AG09319 (cell line): ENCODE results near the gene ANKRD63.

Source experiments
- DNase-seq: peaks from one replicate; pipeline ENCODE4 v3.0.0-alpha.2; 2010; ENCODE audit warnings: low read depth; ENCODE audit errors: extremely low read depth
- TF ChIP-seq, protein P1 (sequence below): IDR thresholded peaks from 2 replicates; pipeline ENCODE4 v1.5.1; 2011; ENCODE audit warnings: low read depth, mild to moderate bottlenecking, inconsistent platforms, low read length, moderate library complexity

ANKRD63 gene

DNA sequence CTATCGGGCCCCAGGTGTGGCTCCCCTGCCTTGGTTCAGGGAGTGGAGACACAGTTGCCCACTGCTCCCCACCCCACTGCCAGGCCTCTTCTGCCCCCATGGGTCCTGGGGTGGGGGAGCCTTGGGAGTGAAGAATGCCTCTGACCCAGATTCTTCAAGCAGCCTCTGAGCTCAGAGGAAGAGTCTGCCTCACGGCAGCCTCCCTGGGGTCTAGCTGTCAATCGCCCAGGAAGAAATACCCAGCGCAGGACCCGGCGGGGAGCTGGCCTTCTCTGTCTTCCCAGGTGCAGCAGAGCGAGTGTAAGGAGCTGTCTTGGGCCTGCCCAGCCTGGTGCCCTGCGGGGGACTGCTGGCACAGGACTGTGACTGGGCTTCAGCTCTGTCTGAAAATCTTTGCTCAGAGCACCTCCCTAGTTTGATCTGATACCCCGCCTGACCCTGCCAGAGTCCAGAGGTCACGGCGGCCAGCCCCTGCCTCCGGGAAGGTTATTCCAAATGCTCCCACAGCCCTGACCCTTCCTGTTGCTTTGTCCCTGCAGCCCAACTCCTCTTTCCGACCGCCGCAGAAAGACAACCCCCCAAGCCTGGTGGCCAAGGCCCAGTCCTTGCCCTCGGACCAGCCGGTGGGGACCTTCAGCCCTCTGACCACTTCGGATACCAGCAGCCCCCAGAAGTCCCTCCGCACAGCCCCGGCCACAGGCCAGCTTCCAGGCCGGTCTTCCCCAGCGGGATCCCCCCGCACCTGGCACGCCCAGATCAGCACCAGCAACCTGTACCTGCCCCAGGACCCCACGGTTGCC lies 11.0 kb downstream of the ANKRD63 start:
- DNase-seq, result no peak
- TF ChIP-seq, protein P1, sequence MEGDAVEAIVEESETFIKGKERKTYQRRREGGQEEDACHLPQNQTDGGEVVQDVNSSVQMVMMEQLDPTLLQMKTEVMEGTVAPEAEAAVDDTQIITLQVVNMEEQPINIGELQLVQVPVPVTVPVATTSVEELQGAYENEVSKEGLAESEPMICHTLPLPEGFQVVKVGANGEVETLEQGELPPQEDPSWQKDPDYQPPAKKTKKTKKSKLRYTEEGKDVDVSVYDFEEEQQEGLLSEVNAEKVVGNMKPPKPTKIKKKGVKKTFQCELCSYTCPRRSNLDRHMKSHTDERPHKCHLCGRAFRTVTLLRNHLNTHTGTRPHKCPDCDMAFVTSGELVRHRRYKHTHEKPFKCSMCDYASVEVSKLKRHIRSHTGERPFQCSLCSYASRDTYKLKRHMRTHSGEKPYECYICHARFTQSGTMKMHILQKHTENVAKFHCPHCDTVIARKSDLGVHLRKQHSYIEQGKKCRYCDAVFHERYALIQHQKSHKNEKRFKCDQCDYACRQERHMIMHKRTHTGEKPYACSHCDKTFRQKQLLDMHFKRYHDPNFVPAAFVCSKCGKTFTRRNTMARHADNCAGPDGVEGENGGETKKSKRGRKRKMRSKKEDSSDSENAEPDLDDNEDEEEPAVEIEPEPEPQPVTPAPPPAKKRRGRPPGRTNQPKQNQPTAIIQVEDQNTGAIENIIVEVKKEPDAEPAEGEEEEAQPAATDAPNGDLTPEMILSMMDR, result no peak

DNA sequence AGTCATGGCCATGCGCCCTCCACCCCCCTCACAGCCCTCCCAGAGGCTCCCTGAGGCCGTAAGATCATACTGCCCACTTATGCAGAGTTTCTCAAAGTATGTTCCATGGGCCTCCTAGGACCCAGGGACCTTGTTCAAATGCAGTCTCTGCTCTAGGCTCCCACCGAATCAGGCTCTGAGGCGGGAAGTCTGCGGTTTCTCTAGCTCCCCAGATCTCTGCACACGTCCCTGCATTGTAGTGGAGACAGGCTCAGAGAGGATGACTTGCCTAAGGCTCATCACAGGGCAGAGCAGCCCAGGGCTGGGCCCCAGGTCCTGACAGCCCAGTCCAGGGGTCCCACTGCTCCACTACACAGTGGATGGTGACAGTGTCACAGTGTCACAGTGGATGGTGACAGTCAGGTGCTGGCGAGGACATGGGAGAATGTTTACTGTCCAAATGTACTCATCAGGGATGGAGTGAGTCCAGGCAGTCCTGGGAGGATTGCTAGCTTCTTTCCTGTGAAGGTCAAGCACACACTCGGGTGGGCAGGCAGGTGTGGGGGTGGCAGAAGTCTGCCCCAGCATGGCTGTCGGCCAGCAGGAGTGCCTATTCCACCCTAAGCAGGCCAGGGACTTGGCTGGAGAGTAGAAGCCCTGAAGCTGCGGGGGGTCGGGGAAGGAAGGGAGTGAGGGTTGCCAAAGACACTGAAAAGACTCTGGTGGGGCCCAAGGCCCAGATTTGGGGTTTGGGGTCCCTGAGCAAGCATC lies 12.4 kb downstream of the ANKRD63 start:
- no peak for DNase-seq
- TF ChIP-seq, protein P1, result no peak

DNA sequence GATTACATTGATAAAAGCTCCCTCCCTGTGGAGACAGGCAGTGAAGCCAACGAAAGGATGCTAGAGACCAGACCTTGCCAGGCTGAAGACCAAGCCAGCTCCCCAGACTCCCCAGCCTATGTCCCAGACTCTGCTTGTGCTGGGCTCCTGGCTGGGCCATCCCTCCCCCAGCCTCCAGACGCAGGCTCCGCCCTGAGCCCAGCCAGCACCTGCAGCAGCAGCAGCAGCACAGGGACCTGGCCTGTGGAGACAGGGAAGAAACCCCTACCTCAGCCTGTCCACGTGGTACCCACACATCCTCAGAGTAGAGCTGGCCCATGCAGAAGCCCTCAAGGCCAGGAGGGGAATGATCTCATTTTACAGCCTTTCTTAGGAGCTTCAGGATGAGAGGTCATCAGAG lies 13.3 kb downstream of the ANKRD63 start:
- no peak for DNase-seq
- TF ChIP-seq, protein P1, result no peak

DNA sequence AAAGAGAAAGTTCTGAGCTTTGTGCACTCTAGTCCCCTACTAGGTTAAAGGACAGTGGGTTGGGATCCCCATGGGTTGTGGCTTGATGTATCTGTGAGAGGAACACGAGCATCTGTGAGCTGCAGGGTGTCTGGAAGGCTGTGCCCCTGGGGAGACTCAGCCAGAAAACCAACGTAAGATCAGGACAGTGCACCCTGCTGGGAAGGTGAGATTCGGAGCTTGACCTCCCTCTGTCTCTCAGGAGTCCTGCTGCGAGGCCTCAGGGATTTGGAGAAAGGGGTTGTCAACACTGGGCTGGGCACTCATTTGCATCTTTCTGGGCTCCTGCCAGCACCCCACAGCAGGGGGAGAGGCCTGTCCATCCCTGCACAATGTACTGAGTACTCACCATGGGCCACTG lies 15.2 kb downstream of the ANKRD63 start:
- no peak for DNase-seq
- TF ChIP-seq, protein P1, result no peak

DNA sequence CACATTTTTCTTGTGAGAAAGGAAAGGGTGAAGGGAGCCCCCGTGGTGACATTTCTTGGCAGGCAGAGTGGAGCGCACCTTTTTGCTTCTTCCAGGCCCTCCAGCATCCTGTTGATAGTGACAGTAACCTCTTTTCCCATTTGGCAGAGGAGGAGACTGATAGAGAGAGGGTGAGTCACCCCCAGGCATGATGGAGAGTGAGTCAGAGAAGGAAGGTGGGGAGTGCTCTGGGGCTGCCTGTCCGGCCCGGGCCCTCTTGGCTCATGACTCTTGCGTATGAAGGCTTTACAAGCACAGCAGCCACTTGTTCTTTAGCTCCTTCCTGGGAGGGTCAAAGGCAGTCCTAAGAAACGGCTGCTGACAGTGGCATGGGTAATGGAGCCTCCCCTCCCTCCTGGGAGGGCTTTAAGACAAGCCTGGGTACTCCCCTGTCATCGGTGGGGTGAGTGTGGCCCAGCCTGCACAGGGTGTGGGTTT lies 16.0 kb downstream of the ANKRD63 start:
- TF ChIP-seq, protein P1, result no peak
- peak; percentile 57 for DNase-seq

DNA sequence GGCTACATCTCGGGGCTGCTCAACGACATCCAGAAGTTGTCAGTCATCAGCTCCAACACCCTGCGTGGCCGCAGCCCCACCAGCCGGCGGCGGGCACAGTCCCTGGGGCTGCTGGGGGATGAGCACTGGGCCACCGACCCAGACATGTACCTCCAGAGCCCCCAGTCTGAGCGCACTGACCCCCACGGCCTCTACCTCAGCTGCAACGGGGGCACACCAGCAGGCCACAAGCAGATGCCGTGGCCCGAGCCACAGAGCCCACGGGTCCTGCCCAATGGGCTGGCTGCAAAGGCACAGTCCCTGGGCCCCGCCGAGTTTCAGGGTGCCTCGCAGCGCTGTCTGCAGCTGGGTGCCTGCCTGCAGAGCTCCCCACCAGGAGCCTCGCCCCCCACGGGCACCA lies 17.0 kb downstream of the ANKRD63 start:
- no peak for DNase-seq
- TF ChIP-seq, protein P1, result no peak

DNA sequence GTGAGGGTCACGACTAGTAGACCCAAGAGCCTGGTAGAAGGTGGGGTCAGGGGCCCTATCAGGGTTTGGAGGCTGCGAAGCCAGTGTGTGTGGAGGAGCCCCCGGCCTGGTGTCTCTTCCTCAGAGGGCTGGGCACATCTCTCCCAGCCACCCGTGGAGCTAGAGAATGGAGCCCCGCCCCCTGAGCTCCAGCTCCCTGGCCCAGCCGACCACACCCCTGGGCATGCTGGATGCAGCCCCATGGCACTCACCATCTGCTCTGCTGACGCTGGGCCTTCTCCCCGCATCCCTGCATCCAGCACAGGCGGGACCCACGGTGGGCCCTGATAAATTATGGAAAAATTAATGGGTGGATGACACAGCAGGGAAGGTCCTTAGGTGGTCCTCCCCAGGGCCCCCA lies 17.5 kb downstream of the ANKRD63 start:
- TF ChIP-seq, protein P1, result no peak
- DNase-seq, result no peak
